Activated gamma-delta T cell treated with Interleukin-2 at 50 U/mL for 16 hours (primary cell): Measurements from ENCODE around the gene PTOV1.

ENCODE experiments used
- DNase-seq: peaks from one replicate; pipeline ENCODE4 v3.0.0-alpha.2; 2020

Gene PTOV1

DNA sequence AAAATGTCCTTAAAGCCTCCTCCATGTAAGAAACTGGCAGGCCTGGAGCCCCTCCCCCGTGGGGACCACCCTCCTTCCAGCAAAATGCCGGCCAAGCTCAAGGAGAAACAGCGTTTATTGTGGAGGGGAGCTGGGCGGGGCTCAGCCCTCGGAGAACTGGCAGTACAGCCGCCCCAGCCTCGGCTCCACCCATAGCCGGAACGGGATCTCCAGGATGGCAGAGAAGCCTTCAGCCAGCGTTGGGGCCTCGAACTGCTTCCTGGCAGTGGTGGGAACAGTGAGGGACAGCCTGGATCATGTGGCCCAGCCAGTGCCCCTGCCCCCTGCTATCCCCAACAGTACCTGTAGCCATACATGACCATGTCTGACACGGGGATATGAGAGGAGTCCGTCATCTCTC, 10.1 kb downstream of the PTOV1 start:
- no peak for DNase-seq

DNA sequence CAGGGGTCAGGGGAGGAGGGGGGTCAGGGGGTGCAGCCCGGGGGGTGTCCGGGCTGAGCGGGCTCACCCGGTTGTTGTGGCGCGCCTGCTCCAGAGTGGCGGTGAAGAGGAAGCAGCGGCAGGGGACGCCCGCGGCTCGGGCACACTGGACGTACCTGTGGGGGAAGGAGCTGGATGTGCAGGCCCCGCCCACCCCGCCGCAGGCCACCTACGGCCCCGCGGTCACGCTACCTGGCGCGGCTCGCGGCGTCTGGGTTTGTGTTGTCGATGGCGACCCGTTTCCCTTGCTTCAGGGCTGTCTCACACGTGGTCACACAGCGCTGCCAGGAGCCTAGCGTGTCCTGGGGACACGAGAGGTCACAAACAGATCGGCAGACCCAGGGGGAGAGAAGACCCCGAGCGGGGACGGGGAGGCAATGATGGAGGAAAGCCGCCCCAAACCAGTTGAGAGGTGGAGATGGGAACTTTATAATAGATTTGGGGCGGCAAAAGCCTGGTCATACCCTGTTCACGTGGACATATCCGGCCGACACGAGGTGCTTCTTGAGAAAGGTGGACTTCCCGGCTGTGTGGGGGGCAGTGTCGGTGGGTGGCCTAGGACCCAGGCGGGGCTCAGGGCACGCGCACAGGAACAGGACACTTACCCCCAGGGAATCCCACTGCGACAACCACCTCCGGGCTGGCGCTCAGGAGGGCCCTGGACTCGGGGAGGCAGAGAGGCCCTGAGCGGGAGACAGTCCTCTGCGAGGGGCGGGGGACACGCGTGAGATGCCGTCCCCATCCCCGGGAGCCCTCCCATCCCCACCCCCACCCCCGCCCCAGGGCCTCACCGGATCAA, 10.8 kb downstream of the PTOV1 start:
- no peak for DNase-seq

DNA sequence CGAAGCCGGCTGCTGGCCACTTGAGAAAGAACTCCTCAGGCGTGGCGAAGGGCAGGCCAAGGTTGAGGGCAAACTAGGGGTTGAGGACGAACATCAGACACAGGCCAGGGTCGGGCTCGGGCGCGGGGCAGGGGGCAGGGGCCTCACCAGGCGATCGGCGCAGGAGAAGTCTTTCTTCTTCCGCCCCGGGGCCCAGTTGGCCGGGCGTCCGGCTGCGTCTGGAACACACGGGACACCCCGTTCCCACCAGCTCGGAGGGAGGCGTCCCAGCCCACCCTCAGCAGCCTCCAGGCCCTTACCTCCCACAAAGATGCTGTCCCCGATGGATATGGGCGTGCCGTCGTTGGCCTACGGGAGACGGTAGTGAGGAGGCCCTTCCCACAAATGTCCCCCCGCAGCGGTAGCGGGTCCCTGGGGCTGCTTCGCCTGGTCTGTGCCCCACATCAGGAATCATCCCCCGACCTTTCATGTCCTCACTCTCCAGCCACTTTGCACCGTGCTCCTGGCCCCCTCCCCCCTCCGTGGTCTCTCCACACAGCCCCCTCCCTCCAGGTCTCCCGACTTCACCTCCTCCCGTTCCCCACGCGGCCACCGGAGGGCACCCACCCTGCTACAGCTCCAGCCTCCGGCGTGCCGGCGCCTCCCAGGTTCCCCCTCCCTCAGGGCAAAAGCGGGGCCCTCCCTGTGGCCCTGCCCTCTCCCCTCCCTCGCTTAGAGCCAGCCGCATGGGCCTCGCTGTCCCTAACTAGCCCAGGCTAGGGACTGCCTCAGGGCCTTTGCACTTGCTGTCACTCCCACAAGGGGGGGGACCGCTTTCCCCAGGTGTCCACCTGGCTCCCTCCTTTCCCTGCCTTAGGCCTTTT, 11.7 kb downstream of the PTOV1 start:
- DNase-seq: no peak

DNA sequence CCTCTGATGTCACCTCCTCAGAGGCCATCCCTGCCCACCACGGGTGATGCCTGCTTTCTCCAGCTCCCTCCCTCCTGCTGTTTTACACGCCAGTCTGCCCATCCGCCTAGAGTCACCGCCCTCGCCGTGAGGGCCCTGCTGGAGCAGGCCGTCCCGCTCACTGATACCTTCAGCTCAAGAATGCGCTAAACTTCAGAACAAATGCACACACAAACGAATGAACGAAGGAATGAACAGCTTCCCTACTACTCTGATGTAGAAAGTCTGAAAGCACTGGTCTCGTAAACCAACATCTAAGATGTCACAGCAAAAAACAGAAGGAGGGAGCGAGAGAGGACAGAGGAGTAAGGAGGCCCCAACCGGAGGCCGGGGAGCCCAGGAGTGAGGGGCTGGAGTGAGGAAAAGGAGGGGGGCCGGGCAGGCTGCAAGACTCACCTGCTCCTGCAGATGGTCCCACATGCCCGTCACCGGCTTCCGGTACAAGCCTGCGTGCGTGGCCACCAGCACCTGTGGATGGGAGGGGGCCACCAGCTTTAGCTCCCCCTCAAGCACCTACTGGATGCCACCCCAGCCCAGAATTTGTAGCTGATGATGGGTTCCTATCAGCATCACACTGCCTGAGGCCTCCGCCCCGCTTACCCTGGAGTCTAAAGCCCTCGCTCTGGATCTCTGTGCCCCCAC, 12.4 kb downstream of the PTOV1 start:
- DNase-seq: no peak

DNA sequence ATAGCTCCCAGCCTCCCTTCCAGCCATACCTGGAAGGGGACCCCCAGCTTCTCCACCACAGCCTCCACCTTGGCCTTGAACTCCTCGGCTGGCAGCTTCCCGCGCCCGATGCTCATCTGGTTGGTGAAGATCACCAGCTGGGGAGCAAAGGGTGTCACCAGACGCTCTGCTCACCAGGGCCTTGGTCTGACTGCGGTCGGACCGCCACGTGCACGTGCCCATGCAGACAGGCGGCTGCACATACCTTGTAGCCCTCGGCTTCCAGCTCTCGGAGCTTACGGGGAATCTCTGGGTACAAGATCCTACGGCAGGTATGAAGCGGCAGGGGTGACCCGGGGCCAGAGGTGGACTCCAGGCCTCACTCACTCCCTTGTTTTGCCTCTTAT, 13.0 kb downstream of the PTOV1 start:
- DNase-seq: no peak

DNA sequence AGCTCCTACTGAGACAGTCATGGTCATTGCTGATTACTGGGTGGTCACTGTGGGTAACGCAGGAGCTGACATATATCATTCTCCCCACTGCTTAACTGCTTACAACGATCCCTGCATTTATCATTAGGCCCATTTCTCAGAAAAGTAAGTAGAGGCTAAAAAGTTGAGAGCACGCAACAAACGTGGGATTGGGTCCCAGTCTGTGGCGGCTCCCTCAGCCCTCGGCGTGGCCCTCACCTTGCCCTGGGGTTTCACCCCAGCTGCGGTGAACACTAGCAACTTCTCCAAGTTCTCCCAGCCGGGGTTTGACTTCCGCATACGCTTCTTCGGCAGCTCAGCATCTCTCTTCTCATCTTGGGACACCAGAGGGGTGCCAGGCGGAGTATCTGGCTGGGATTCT, 13.9 kb downstream of the PTOV1 start:
- no peak for DNase-seq

DNA sequence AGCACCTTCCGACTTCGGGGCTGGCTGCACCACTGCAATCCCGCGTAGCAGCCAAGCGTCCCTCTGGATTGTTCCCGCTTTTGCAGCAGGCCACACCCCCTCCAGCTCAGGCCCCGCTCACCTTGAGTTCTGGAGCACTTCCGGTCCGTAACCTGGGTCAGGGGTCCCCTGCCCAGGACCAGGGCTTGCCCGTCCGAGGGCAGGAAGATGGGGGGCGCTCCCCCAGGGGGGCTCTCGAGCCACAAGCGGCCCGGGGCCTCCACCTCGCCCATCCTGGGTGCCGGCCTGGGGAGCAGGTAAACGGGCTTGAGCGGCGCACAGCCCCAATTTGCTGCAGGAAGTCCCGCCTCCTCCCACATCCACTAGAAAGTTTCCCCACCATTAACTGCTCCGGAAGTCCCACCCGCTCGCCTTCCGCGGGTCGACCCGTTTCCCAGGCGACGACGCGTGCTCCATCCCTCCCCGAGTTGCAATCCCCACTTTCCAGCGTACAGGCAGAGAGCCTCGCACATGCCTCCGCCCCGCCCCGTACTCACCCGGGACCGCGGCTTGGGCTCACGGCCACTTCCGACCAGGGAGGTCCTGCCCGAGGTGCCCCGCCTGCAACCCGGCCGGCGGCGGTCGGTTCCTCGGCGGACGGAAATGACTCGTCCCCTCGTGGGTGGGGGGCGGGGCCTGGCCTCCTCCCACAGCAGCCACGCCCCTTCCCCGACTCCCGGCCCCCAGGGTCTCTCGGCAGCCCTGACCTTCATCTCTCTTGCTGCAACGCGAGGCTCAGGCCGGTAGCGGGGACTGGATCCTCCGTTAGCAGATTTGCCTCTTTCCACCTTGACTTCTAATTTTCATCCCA, 16.2 kb downstream of the PTOV1 start, which contains the start of gene PNKP:
TSS of gene PNKP (minus strand) at position 644 of the 850 bp plus-strand sequence. CDS start at position 272, 372 bp downstream.
- DNase-seq: peak; percentile 84

DNA sequence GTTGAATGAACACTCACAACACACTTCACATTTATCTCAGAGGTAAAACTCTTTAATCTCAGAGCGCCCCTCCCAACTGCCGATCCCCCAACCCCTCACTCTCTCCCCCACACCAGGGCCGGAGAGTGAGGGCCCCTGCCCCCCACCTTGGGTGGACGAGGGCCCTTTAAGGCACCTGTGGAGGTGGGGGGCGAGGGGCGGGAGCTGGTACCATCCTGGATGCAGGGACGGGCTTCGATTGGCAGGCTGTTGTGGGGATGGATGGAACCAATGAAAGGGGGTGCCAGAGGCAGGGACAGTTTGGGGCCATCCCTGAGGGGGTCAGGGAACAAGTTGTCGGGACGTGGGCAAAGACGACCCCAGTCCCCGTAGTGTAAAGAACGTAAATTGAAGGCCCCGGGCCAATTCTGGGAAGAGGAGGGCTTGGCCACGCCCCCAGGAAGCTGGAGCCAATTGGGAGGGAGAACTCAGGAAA, 18.1 kb downstream of the PTOV1 start:
- DNase-seq: no peak

DNA sequence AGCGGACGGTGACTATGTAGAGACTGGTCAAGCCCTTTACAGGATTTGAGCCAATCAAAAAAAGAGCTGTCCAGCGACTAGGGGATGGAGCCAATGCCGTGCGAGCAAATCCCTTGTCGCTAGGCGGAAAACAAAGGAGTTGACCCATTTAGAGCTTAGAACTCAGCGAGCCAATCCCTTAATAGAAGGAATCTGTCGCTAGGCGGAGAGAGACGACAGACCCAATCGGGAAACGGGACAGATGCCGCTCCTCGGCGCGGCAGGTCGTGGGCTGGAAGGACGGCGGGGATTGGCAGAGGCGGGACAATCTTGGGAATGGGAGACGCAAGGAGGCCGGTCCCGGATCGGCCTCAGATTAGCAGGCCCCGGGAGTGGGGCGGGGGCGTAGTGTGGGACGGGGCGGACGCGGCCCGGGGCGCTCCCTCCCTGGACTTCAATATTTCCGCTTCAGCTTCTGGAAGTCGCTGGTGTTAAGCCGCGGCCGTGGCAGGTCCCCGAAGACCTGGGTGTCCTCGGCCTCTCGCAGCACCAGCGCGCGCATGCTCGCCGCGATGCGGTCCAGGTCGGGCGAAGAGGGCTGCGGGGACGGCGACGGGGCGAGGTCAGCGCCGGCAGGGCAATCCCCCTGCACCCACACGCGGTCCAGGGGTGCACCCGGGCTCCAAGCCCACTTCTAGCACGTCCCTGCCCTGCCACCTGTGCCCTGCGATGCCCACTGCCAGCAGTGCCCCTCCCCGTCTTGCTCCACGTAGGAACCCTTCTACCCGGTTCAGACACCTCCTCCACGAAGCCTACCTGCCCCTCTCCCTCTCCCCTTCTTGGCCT, 18.7 kb downstream of the PTOV1 start:
- peak; percentile 87 for DNase-seq

DNA sequence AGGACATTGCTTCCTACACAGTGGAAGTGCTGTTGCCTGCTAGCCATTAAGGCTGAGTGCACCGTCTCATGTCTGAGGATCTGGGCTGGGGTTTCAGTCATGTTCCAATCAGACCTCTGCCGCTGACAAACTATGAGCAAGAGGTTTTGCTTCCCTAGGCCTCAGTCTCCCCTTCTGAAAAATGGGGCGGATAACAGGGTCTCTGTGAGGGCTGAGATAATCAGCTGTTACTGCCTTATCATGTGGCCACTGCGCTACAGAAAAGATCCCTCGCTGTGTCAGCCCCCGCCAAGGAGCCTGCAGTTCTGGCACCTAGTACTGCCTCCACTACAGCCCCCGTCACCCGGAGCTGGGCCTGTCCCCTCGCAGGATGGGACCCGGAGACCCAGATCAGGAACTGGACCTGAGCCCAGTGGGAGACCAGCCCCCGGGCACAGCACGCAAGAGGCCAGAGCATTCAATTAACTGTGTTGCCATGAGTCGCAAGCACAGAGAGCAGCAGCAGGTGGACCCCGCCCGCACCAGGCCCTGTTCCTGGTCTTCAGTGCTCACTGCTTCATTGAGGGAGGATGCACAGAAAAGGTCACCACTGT, 19.4 kb downstream of the PTOV1 start:
- DNase-seq: no peak

DNA sequence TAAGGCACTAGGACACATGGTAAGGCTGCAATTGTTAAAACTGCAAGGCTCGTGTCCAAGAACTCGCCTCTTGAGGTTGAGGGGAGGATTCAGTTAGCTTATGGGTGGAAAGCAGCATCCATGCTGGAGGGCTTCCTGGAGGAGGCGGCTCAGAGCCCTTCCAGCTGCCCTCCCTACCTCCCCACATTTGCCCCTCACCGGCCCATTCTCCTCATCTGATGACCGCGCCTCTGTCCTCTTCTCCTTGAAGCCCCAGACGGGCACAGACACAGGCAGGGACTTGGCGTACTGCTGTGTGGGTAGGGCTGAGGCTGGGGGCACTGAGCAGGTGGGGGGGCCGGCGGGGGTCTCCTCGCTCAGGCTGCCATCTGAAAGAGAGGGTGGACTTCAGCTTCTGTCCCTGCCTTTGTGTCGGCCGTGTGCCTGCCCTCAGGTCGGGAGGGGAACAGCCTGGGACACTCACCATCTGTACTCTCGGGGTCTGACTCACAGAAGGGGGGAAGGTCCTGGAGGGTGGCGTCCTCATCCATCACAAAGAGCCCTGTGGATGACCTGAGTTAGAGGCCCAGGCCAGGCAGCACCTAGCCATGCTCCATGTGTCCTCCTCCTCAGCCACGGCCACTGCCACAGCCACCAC, 20.5 kb downstream of the PTOV1 start:
- no peak for DNase-seq

DNA sequence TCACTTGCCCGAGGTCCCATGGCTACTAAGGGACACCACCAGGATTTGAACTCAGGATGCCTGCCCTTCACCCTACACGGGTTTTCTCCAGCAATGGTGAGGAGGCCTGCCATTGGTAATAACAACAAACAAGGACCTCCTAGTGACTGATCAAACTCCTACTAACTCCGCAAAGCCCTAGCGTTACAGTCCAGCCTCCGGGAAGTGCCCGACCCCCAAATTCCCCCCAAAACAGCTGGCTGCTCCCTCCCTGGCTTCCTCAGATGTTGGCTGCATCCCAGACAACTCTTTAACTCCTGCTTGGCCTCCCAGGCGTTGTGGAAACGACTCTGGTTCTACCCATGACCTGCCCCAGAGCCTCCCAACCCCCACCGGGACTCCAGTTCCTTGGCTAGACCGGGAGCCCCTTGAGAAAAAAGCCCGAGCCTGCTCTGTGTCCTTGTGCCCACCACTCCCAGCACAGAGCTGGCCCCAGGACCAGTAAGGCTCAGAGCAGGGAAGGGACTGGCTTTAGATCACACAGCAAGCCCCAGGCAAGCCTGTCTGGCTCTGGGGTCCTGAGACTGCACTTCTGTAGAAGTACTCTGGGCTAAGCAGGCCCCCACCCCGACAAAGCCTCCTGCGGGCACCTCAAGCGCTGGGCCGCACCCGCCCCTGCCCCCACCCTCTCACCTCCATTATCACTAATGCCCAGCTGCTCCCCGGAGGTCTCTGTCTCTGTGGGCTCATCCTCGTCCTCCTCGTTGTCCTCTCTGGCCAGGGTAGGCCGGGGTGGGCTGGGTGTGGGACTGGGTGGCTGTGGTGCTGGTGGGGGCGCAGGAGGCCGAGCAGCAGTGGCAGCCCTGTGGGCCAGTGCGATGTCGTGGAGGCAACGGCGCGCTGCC, 21.5 kb downstream of the PTOV1 start:
- DNase-seq: no peak

DNA sequence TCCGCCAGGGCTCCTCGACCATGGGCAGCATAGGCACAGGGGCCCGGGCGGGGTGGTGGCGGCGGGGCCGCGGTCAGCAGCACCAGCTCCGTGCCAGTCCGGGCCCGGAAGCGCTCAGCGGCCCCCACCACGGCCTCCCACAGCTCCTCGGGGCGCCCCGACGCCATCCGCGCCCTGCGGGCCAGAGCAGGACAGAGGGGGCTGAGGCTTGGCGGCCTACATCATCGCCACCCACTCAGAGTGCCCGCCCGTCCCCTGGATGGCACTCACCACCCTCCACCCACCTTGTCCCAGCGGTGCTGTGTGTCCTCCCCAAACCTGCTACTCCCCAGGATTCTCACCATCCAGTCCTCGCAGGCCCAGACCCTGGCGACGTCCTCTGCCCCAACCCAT, 22.2 kb downstream of the PTOV1 start:
- no peak for DNase-seq

DNA sequence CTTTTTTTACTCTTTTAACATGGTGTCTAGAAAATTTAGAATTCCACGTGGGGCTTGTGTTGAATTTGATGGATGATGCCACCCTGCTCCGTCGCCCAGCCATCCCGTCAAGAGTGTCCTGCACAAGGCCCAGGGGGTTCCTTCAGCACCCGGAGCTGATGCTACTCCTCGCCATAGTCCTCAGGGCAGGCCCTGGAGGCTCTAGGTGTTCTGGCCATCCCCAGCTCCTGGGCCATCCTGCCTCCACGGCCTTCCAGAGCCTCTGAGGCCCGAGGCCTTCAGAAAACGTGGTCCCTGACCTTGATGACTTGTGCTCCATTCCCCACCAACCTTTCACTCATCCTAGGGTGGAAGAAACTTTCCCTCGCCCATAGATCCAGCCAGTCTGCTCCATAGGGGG, 22.9 kb downstream of the PTOV1 start:
- DNase-seq: no peak

DNA sequence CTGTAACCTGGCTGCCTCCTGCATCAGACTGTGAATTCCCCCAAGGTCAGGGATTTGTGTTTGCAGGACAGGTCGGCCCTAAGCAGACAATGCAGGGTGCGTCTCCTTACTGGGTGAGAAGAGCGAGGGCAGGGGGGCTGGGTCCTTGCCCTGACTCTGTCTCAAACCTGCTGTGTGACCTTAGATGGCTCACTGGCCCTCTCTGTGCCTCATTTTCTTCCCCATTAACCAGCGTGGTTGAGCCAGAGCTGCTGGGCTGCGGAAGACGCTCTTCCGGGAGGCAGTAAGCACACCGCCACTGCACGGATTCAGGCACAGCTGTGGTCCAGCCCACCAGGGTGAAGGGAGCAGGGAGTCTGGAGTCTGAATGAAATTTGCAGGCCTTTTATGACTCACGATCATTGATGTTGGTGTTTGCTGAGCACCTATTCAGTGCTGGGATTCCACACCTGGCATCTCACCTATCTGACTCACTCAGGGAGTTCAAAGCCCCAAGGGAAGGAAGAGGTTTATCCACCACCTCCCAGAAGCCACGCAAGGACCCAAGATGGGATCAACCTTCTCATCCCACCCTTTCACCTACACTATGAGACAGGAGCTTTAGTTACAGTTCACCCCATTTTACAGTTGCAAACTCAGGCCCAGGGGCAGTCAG, 23.7 kb downstream of the PTOV1 start:
- DNase-seq: no peak

DNA sequence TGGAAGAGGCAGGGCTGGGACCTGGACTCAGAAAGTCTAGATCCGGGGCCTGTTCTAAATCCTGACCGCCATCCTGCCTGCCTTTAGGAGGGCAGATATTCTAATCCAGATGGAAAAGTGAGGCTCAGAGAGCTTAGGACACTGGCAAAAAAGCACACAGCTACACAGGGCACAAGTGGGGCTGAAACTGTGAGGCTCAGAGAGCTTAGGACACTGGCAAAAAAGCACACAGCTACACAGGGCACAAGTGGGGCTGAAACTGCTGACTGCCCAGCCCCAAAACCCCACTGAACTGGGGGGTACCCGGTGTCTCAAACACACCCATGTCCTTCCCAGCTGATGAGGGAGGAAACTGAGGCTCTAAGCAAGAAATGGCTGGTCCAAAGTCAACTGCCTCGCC, 24.2 kb downstream of the PTOV1 start:
- DNase-seq: no peak

DNA sequence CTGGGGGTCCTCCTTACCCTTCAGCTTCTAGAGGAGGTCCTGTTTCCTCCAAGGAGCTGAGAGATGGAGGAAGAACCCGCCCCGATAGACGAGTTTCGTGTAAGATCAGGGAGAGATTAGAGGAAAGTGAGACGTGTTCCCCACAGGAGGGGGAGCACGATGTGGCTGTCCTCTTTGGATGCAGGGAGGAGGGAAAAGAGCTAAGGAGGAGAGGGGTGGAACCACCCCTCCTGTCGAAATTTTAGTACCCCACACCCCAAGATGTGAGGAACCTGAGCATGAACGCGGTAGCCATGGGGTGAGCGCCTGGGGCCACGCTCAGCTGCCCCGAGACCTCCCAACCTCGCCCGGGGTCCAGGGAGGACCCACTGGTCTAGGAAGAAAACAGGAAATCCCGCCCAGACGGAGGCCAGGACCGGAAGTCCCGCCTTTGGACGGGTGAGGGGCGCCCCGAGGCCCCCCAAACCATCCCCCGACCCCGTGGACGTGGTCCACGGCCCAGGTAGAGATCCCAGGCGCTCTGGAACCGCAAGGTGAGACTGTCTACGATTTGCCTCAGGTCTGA, 25.0 kb downstream of the PTOV1 start:
- DNase-seq: peak; percentile 57

DNA sequence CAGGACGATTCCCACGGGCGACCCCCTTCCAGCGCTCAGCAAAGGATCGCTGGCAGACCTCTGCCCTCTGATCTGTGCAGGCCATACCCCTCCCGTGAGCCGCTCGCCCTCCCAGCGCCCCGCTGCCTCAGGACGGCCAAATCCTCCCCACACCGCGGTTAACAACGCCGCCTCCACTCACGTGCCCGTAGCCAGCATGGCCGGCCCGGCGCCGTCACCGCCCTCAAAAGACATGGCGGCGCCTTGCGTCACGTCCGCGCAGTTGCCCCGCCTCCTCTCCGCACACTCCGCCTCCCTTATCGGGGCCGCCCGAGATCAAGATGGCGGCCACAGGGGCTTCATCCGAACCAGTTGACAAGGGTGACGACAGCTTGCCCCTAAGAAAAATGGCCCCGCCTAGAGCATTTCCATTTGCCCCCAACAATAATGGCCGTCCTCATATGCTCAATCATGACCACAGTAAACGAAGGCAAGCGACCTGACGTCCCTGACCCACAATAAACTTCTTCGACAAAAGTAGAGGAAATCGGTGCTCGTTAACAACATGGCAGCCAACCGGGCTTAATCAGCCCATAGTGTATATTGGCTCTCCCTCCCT, 25.6 kb downstream of the PTOV1 start:
- peak; percentile 97 for DNase-seq
